ENCODE measurements around the gene DCTPP1. TPM values are rescaled to one million over a fixed set of nuclear protein-coding genes. Genes with fewer than 3 reads are reported as not detected.
A peak's percentile ranks its signal among the peaks of the same experiment; 100 is the strongest.

The DCTPP1 gene
- total RNA-seq, 1 donor from 2014 or later: 26.4 TPM

- H3K4me3 Mint-ChIP-seq (ENCODE audit: unreplicated experiment): no peak overlapping the region
- H3K27me3 Mint-ChIP-seq (ENCODE audit: low read depth): peaks cover 5% of the 10 kb centered on the region
- no peak for TF ChIP-seq CTCF (IDR thresholded peaks at IDR 0.05)
- H3K9me3 Mint-ChIP-seq (ENCODE audit: low read depth): no peaks in the 10 kb centered on the region
- DNase-seq (ENCODE audit: low spot score): no peak
- H3K4me1 Mint-ChIP-seq (ENCODE audit: low read depth): peaks cover 12% of the 10 kb centered on the region
- H3K27ac Mint-ChIP-seq (ENCODE audit: unreplicated experiment): no peak overlapping the region
- H3K36me3 Mint-ChIP-seq (ENCODE audit: low read depth): no peaks in the 10 kb centered on the region
Observed at GRCh38 chr16:30474074-30474452, 44.2 kb upstream of the DCTPP1 start.

GRCh38 chr16:30473231-30474073 is 43.6 kb upstream of the DCTPP1 start:
- DNase-seq (ENCODE audit: low spot score): no peak
- H3K27ac Mint-ChIP-seq (ENCODE audit: unreplicated experiment): no peak overlapping the region
- peaks cover 2% of the 10 kb centered on the region for H3K27me3 Mint-ChIP-seq (ENCODE audit: low read depth)
- peaks cover 12% of the 10 kb centered on the region for H3K4me1 Mint-ChIP-seq (ENCODE audit: low read depth)
- H3K4me3 Mint-ChIP-seq (ENCODE audit: unreplicated experiment): no peak overlapping the region
- no peaks in the 10 kb centered on the region for H3K9me3 Mint-ChIP-seq (ENCODE audit: low read depth)
- TF ChIP-seq CTCF (IDR thresholded peaks at IDR 0.05): no peak
- no peaks in the 10 kb centered on the region for H3K36me3 Mint-ChIP-seq (ENCODE audit: low read depth)

GRCh38 chr16:30472328-30472942 is 42.6 kb upstream of the DCTPP1 start, which contains the start of gene ITGAL:
TSS of gene ITGAL (plus strand) at chr16:30472742. CDS start at chr16:30472838, 96 bp downstream.
- Mint-ChIP-seq H3K4me1 (ENCODE audit: low read depth) (peaks cover 12% of the 10 kb centered on the region), H3K4me3 (ENCODE audit: unreplicated experiment) (no peak within 1 kb of the TSS), H3K27ac (ENCODE audit: unreplicated experiment) (no peak within 1 kb of the TSS), H3K9me3 (ENCODE audit: low read depth) (no peaks in the 10 kb centered on the region), H3K27me3 (ENCODE audit: low read depth) (peaks cover 2% of the 10 kb centered on the region), H3K36me3 (ENCODE audit: low read depth) (no peaks in the 10 kb centered on the region)
- no peak for TF ChIP-seq CTCF (IDR thresholded peaks at IDR 0.05)
- no peak for DNase-seq (ENCODE audit: low spot score)

- H3K27me3 Mint-ChIP-seq (ENCODE audit: low read depth): peaks cover 2% of the 10 kb centered on the region
- H3K36me3 Mint-ChIP-seq (ENCODE audit: low read depth): no peaks in the 10 kb centered on the region
- no peak overlapping the region for H3K27ac Mint-ChIP-seq (ENCODE audit: unreplicated experiment)
- DNase-seq (ENCODE audit: low spot score): no peak
- no peaks in the 10 kb centered on the region for H3K9me3 Mint-ChIP-seq (ENCODE audit: low read depth)
- no peak overlapping the region for H3K4me3 Mint-ChIP-seq (ENCODE audit: unreplicated experiment)
- H3K4me1 Mint-ChIP-seq (ENCODE audit: low read depth): peaks cover 12% of the 10 kb centered on the region
- no peak for TF ChIP-seq CTCF (IDR thresholded peaks at IDR 0.05)
Observed at GRCh38 chr16:30470632-30470995, 40.8 kb upstream of the DCTPP1 start.

GRCh38 chr16:30470170-30470512 is 40.3 kb upstream of the DCTPP1 start:
- H3K9me3 Mint-ChIP-seq (ENCODE audit: low read depth): no peaks in the 10 kb centered on the region

More at GRCh38 chr16:30470170-30470512, 40.3 kb upstream of the DCTPP1 start:
- no peak for TF ChIP-seq CTCF (IDR thresholded peaks at IDR 0.05)
- peak overlapping the region; percentile 96 for H3K27ac Mint-ChIP-seq (ENCODE audit: unreplicated experiment)
- no peak for DNase-seq (ENCODE audit: low spot score)
- peaks cover 12% of the 10 kb centered on the region for H3K4me1 Mint-ChIP-seq (ENCODE audit: low read depth)
- no peaks in the 10 kb centered on the region for H3K27me3 Mint-ChIP-seq (ENCODE audit: low read depth)
- H3K36me3 Mint-ChIP-seq (ENCODE audit: low read depth): no peaks in the 10 kb centered on the region
- H3K4me3 Mint-ChIP-seq (ENCODE audit: unreplicated experiment): no peak overlapping the region
